K562 (cell line): ENCODE data around the gene KLF2. TPM values are rescaled to one million over a fixed set of nuclear protein-coding genes. Genes with fewer than 3 reads are reported as not detected.

Experiments
- ATAC-seq: fragments of 200-7000 bp; cut with Tn5 transposase; 3 replicates; pipeline ENCODE4 v1.9.1; 2020; ENCODE audit warnings: moderate library complexity
- BruUV-seq: library from RNA; stranded (reverse); fragments of 400-500 nt; replicated peaks from 2 replicates; lab custom pipeline; 2021; lab: Mats Ljungman, UMichigan
- CTCF ChIA-PET: fragments of 300-600 bp; formaldehyde crosslinking; extraction: SDS; loops from one replicate; lab custom pipeline; 2021; ENCODE audit warnings: low intra/inter-chr PET ratio; lab: Yijun Ruan, JAX
- POLR2A ChIA-PET: fragments of 300-600, 350-650 bp; sonication (Branson Sonifier 250); formaldehyde crosslinking; extraction: SDS; loops from one replicate; lab custom pipeline; 2021; ENCODE audit warnings: antibody characterized with exemption, inconsistent platforms; lab: Yijun Ruan, JAX
- DNase-seq, 4 experiments: peaks; one replicate each; pipeline versions ENCODE4 v3.0.0 to v3.0.0-alpha.2; 2011 to 2018; ENCODE audit warnings: low spot score in 3 of 4, mixed read lengths in 3 of 4; ENCODE audit errors: extremely low read depth in 1 of 4
- FAIRE-seq: peaks from 2 replicates; lab custom pipeline; 2011; peaks lifted over from hg19 to GRCh38; lab: Jason Lieb, UNC
- H2AFZ ChIP-seq: 2 replicates; pipeline ENCODE4 v1.6.0; 2011; ENCODE audit warnings: low read depth, low read length, control low read depth, inconsistent platforms
- H3K27ac ChIP-seq: fragments of 200-600 bp; 3 replicates; pipeline ENCODE4 v1.8.0; 2011; ENCODE audit warnings: low read depth, mild to moderate bottlenecking, control low read depth, inconsistent platforms, low read length, moderate library complexity, mixed read lengths; ENCODE audit errors: extremely low read depth
- H3K27me3 ChIP-seq, 2 experiments: fragments of 300-600 bp in 1 of 2; 2 replicates in 1 of 2; 3 replicates in 1 of 2; pipeline versions ENCODE4 v1.6.0 to v1.8.0; 2011; ENCODE audit warnings: inconsistent platforms in 2 of 2, low read length in 2 of 2, mild to moderate bottlenecking in 1 of 2, mixed read lengths in 1 of 2, moderate library complexity in 1 of 2; ENCODE audit not compliant: control insufficient read depth in 2 of 2, insufficient read depth in 2 of 2
- H3K36me3 ChIP-seq: fragments of 300-600 bp; 3 replicates; pipeline ENCODE4 v1.8.0; 2011; ENCODE audit warnings: mild to moderate bottlenecking, low read length, inconsistent platforms; ENCODE audit not compliant: control insufficient read depth, insufficient read depth
- H3K4me1 ChIP-seq, 2 experiments: fragments of 200-600 bp in 1 of 2; replicated peaks in 1 of 2; 2 replicates in 1 of 2; 3 replicates in 1 of 2; pipeline versions ENCODE4 v1.5.1 to v1.8.0; 2011; ENCODE audit warnings: inconsistent platforms in 2 of 2, low read length in 2 of 2, mild to moderate bottlenecking in 1 of 2, mixed read lengths in 1 of 2, moderate library complexity in 1 of 2; ENCODE audit not compliant: control insufficient read depth in 2 of 2, insufficient read depth in 2 of 2
- H3K4me2 ChIP-seq: 2 replicates; pipeline ENCODE4 v1.6.1; 2011; ENCODE audit warnings: low read length, control low read depth, inconsistent platforms, mixed read lengths; ENCODE audit not compliant: insufficient read depth
- H3K4me3 ChIP-seq: fragments of 200-600 bp; sonication (generic), shearing (Covaris generic); 2 replicates; pipeline ENCODE4 v1.5.1; 2016; ENCODE audit warnings: control low read depth, inconsistent platforms
- H3K79me2 ChIP-seq: fragments of 200-600 bp; 3 replicates; pipeline ENCODE4 v1.8.0; 2011; ENCODE audit warnings: low read length, inconsistent platforms; ENCODE audit not compliant: control insufficient read depth, insufficient read depth
- H3K9ac ChIP-seq, 2 experiments: 2 replicates each; pipeline versions ENCODE4 v1.6.0 to v1.6.1; 2011; ENCODE audit warnings: low read depth in 2 of 2, low read length in 2 of 2, control low read depth in 1 of 2, inconsistent platforms in 1 of 2, mild to moderate bottlenecking in 1 of 2, mixed read lengths in 1 of 2; ENCODE audit not compliant: insufficient read depth in 1 of 2
- H3K9me1 ChIP-seq: one replicate; pipeline ENCODE4 v1.6.0; 2011; ENCODE audit warnings: inconsistent platforms, mild to moderate bottlenecking, low read length, moderate library complexity; ENCODE audit not compliant: control insufficient read depth, insufficient read depth
- H3K9me3 ChIP-seq: replicated peaks from 2 replicates; pipeline ENCODE4 v1.5.1; 2011; ENCODE audit warnings: low read depth, low read length, inconsistent platforms; ENCODE audit not compliant: control insufficient read depth, insufficient read depth
- H4K20me1 ChIP-seq: replicated peaks from 2 replicates; pipeline ENCODE4 v1.6.1; 2011; ENCODE audit warnings: low read length, inconsistent platforms, mixed read lengths; ENCODE audit not compliant: control insufficient read depth, insufficient read depth
- AFF1 ChIP-seq, 2 experiments: fragments of 450-650 bp; IDR thresholded peaks; 2 replicates each; pipeline ENCODE4 v1.6.1; 2018; ENCODE audit warnings: mild to moderate bottlenecking in 2 of 2, low read depth in 1 of 2; ENCODE audit not compliant: partially characterized antibody in 2 of 2
- ARID4B ChIP-seq: sonication (generic); formaldehyde crosslinking; IDR thresholded peaks from 2 replicates; pipeline ENCODE4 v1.8.0; 2022; ENCODE audit warnings: mild to moderate bottlenecking, missing genetic modification reagents
- BMI1 ChIP-seq: fragments of 150-350 bp; IDR thresholded peaks from 2 replicates; pipeline ENCODE4 v1.6.1; 2014; ENCODE audit warnings: low read length
- CHD1 ChIP-seq: fragments of 200-600 bp; sonication (generic); IDR thresholded peaks from one replicate; pipeline ENCODE4 v1.6.1; 2012; ENCODE audit warnings: mild to moderate bottlenecking, moderate library complexity, low read length, inconsistent platforms
- ZNF511 ChIP-seq: sonication (generic); formaldehyde crosslinking; IDR thresholded peaks from 2 replicates; pipeline ENCODE4 v1.8.0; 2022; ENCODE audit warnings: mild to moderate bottlenecking, missing genetic modification reagents
- WGBS: fragments of 100-300 bp; shearing (Covaris generic); methylation state at CpG from one replicate; pipeline ENCODE4 v1.1.6; 2016; ENCODE audit warnings: low coverage, mixed read lengths; ENCODE audit not compliant: insufficient coverage; ENCODE audit errors: missing lambda C conversion rate; 5-methylcytosine and 5-hydroxymethylcytosine counted together
- in situ Hi-C: fragments of 300-500 bp; cut with MboI; formaldehyde crosslinking; loops from 4 replicates; pipeline ENCODE4 v1.15.0; 2018; ENCODE audit warnings: inconsistent platforms, mixed read lengths
- intact Hi-C: fragments of 100-400 bp; cut with micrococcal nuclease; formaldehyde crosslinking; loops from 2 replicates; pipeline ENCODE4 v1.14.2; 2022
- polyA plus RNA-seq, 8 experiments: library from polyadenylated mRNA; depleted of rRNA in 4 of 8; stranded (reverse) in 5 of 8; unstranded in 3 of 8; fragments of >200 nt; fragmentation: Nextera tagmentation in 2 of 8; fragmentation: Illumina TruSeq in 1 of 8; extraction: Ambion mirVana in 2 of 8; extraction: Trizol in 1 of 8; gene quantifications; 2 replicates each; pipeline versions ENCODE4 v1.2.1 to v1.2.3, GENCODE V29; 2011 to 2014; ENCODE audit warnings: inconsistent platforms in 1 of 8, missing spikeins in 1 of 8
- total RNA-seq, 7 experiments: library from RNA; depleted of rRNA in 6 of 7; stranded (reverse); fragments of >200 nt in 6 of 7; fragmentation: Illumina TruSeq in 2 of 7; extraction: Trizol in 2 of 7; gene quantifications; 2 replicates each; pipeline versions ENCODE4 v1.2.1 to v1.2.3, GENCODE V29; 2011 to 2021; ENCODE audit warnings: low replicate concordance in 1 of 7

The KLF2 gene
- total and polyA plus RNA-seq, 9 of the 15 experiments (the other 6 are each of a cell fraction or from before 2014, with no cell fraction given): 0.07 to 0.71 TPM; not detected in 7

GRCh38 chr19:16327169-16327475 is 2.5 kb downstream of the KLF2 start:
- WGBS: 61% methylated on average over 14 of the region's 14 CpGs

GRCh38 chr19:16327501-16327900 is 2.9 kb downstream of the KLF2 start:
- Histone ChIP-seq H2AFZ (no peak overlapping the region), H3K9me3 (no peaks in the 10 kb centered on the region), H3K27ac (no peak overlapping the region), H3K4me1 (peaks cover 8 to 35% of the 10 kb centered on the region in 2 experiments), H3K4me3 (no peak overlapping the region), H3K9ac (no peak overlapping the region), H3K36me3 (no peaks in the 10 kb centered on the region), H3K27me3 (peaks cover 12 to 35% of the 10 kb centered on the region in 2 experiments; a peak in 3 of 5 replicates), H3K4me2 (no peak overlapping the region), H4K20me1 (0 out of 2 replicates have a peak, but pooled peaks cover 3% of the 10 kb centered on the region), H3K9me1 (no peaks in the 10 kb centered on the region), H3K79me2 (no peaks in the 10 kb centered on the region)
- ChIA-PET POLR2A (interaction anchor here (0.6 kb wide), 1 partner anchor 102 kb away, joined by 3 read pairs; no protein-coding TSS in a partner anchor), CTCF (no interaction called here)
- no peak for ATAC-seq
- no TSS peak for BruUV-seq
- DNase-seq: no peak
- in situ Hi-C loops: no loop called here
- intact Hi-C loops: loop anchor here (5.0 kb wide), 1 partner anchor 80 kb away; no protein-coding TSS in a partner anchor
- FAIRE-seq: no peak
- 45% methylated on average over 4 of the region's 6 CpGs for WGBS
- TF ChIP-seq CHD1: no peak
- TF ChIP-seq ARID4B (CRISPR knock-in tag): no peak
- no peak for TF ChIP-seq AFF1 (IDR thresholded peaks at IDR 0.05; ENCODE audit: low read depth in 1 of 2, partially characterized antibody in 2 of 2)

More at GRCh38 chr19:16327169-16327475, 2.5 kb downstream of the KLF2 start:
- Histone ChIP-seq H3K9ac (no peak overlapping the region), H3K9me1 (no peaks in the 10 kb centered on the region), H3K27me3 (peaks cover 12 to 37% of the 10 kb centered on the region in 2 experiments; a peak in 3 of 5 replicates), H2AFZ (no peak overlapping the region), H3K27ac (no peak overlapping the region), H3K4me1 (peaks cover 8 to 35% of the 10 kb centered on the region in 2 experiments), H3K4me3 (no peak overlapping the region), H3K4me2 (no peak overlapping the region), H3K9me3 (no peaks in the 10 kb centered on the region), H4K20me1 (0 out of 2 replicates have a peak, but pooled peaks cover 4% of the 10 kb centered on the region), H3K79me2 (no peaks in the 10 kb centered on the region), H3K36me3 (no peaks in the 10 kb centered on the region)
- intact Hi-C loops: loop anchor here (5.0 kb wide), 1 partner anchor 80 kb away; no protein-coding TSS in a partner anchor
- no peak for TF ChIP-seq BMI1
- no peak for TF ChIP-seq ZNF511 (CRISPR knock-in tag)
- ChIA-PET CTCF (no interaction called here), POLR2A (no interaction called here)
- no TSS peak for BruUV-seq
- no peak for FAIRE-seq
- in situ Hi-C loops: no loop called here
- no peak for DNase-seq
- no peak for ATAC-seq
